Lower leg skin (tissue), 3 donors: ENCODE results near the gene OXNAD1.

Experiments
- CTCF ChIP-seq, 3 donors: fragments of 450-650 bp; IDR thresholded peaks; one replicate each; pipeline ENCODE4 v1.5.1; 2016; ENCODE audit warnings: antibody characterized with exemption in 3 of 3, mild to moderate bottlenecking in 3 of 3, moderate library complexity in 2 of 3
- POLR2A ChIP-seq, 2 donors: fragments of 450-650 bp; IDR thresholded peaks; one replicate each; pipeline ENCODE4 v1.6.1; 2016 to 2017; ENCODE audit warnings: antibody characterized with exemption in 2 of 2, mild to moderate bottlenecking in 1 of 2, moderate library complexity in 1 of 2

- TF ChIP-seq CTCF (IDR thresholded peaks at IDR 0.05) (no peak), POLR2A (IDR thresholded peaks at IDR 0.05) (no peak)
Observed at GRCh38 chr3:16350597-16351318, 85.7 kb downstream of the OXNAD1 start.
